HG03159 (cell line): ENCODE measurements around the gene TFCP2L1.

ENCODE experiments used
- ATAC-seq: cut with Tn5 transposase; IDR thresholded peaks from one replicate; pipeline ENCODE4 v1.9.1; 2021; ENCODE audit warnings: mild to moderate bottlenecking, moderate library complexity; ENCODE audit not compliant: unreplicated experiment

Gene TFCP2L1

DNA sequence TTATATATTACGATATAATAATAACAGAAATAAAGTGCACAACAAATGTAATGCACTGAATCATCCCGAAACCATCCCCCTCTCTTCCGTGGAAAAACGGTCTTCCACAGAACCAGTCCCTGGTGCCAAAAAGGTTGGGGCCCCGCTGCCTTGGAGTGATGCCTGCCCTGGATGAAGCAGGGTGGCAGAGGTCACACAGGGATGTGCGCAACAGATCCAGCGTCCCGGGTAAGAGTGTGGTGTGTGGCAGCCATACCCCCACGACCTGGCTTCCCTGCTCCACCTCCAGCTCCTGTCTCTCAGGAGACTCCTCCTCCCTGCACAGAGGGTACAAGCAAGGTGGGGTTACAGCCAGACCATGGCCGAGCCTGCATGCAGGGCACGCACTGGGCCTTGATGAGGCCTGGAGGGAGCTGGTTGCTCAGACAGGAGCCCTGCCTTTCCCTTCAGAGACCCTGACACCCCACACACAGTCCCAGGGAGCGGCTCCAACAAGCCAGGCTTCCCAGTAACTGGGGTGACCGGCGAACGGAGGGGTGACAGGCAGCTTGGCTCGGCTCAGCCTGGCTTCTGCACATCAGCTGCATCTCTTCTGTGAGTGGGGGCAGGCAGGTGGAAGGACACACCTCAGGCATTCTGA lies 41.1 kb downstream of the TFCP2L1 start:
- ATAC-seq = no peak

DNA sequence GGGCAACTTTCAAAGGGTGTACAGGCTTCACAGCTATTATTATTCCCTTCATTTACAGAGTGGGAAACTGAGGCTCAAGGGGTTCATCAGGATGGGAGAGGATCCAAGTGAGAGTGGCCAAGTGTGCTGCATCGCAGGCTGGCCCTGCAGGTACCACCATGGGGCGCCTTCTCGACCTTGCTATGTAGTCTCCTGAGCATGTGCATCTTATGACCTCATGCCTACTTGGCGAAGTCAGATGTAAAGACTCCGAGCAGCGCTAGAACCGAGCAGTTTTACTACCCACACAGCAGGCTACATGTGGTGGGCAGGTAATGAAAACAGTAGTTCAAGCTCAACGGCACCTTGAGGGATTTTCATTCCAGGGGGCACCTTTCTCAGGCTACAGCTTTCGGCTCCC lies 42.0 kb downstream of the TFCP2L1 start:
- no peak for ATAC-seq

GRCh38 chr2:121242175-121242875 lies 42.7 kb downstream of the TFCP2L1 start:
- no peak for ATAC-seq

GRCh38 chr2:121241466-121241865 lies 43.5 kb downstream of the TFCP2L1 start:
- no peak for ATAC-seq

GRCh38 chr2:121240436-121240835 lies 44.6 kb downstream of the TFCP2L1 start:
- ATAC-seq = no peak

DNA sequence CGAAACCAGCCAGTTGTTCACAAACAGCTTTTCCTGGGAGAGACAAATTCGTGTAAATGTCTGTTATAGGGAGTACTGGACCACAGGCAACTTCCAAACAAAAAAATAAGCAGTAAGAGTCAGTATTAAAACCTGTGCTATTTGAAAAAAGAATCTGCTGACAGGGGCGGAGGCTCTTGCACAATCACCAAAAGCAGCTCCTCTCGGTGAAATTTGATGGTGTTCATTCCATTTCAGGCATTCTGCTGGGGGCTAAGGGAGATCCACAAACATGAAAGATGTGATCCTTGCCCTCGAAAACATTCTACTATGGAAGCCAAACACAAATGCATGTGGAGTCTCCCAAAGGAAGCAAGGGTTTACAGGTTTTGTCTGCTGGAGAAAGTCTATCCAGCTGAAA lies 45.0 kb downstream of the TFCP2L1 start:
- no peak for ATAC-seq

GRCh38 chr2:121239471-121239870 lies 45.5 kb downstream of the TFCP2L1 start:
- no peak for ATAC-seq

- no peak for ATAC-seq
Observed at GRCh38 chr2:121238828-121239227, 46.2 kb downstream of the TFCP2L1 start.

- ATAC-seq = no peak
Observed at GRCh38 chr2:121237980-121238665, 46.9 kb downstream of the TFCP2L1 start.

DNA sequence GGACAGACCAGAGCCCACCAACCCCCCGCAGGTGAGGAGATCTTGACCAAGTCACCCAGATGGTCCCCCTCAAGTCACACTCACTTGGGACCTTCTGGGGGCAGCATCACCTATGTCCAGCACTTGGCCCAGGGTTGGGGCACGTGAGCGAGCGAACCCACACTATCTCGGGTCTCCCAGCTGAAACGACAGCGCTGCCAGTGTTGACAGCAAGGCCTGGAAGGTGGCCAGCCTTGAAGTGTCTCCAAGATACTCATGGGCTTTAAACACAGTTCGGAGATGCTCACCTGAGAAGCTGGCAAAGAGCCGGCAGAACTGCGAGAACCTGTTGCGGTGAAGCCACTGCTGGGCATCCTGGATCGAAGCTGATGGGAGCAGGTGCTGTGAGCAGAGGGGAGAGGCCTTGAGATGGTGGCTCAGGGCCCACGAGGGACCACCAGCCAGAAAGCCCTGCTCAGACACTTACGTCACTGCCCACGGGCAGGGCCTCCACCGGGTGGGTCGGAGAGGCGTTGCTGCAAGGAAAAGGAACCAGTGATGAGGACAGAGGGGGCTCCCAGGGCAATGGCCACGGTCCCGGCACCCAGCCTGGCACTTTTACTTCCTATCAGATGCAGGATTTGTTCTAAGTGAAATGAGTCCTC lies 47.5 kb downstream of the TFCP2L1 start:
- no peak for ATAC-seq

GRCh38 chr2:121236650-121237180 lies 48.3 kb downstream of the TFCP2L1 start:
- ATAC-seq = no peak

DNA sequence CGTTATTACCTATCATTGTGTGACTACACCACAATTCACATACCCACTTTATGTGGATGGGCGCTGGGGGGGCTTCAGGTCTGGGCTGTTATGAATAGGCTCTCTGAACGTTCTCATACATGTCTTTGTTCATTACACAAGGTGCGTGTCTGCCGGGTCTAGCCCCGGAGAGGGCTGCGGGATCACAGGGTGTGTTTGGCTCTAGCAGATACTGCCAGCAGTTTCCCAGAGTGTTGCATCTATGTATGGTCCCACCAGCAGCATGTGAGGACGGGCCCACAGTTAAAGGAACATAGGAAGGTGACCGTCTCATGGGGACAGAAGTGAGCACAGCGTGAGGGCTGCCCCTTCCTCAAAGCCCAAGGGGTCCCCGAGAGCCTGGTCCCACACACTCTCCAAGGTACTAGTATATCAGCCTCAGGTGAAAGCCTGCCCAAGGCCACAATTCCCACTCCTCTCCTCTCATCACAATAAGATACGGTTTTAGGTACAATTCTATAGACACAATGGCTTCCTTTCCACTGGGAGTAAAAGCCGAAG lies 48.8 kb downstream of the TFCP2L1 start:
- no peak for ATAC-seq

GRCh38 chr2:121235542-121235941 lies 49.5 kb downstream of the TFCP2L1 start:
- ATAC-seq = no peak

- ATAC-seq = no peak
Observed at GRCh38 chr2:121234791-121235190, 50.2 kb downstream of the TFCP2L1 start.

DNA sequence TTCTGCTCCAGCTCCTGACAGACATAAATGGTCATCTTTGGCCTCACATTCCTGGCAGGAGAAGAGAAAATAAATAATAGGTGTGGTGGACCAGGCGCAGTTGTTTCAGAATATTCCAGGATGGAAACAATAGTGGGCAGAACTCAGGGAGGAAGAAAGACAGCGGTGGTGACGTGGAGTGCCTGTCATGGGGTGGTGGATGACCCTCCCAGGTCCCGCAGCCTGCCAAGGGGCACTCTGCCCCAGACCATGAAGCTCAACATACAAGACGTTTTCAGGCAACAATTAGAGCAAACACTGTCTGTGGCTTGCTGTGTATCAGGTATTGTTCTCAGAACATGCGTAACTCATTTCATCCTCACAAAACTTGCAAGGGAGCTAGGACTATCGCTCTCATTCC lies 50.9 kb downstream of the TFCP2L1 start:
- ATAC-seq = no peak

GRCh38 chr2:121233486-121234110 lies 51.4 kb downstream of the TFCP2L1 start:
- no peak for ATAC-seq

GRCh38 chr2:121232626-121233265 lies 52.3 kb downstream of the TFCP2L1 start:
- no peak for ATAC-seq

DNA sequence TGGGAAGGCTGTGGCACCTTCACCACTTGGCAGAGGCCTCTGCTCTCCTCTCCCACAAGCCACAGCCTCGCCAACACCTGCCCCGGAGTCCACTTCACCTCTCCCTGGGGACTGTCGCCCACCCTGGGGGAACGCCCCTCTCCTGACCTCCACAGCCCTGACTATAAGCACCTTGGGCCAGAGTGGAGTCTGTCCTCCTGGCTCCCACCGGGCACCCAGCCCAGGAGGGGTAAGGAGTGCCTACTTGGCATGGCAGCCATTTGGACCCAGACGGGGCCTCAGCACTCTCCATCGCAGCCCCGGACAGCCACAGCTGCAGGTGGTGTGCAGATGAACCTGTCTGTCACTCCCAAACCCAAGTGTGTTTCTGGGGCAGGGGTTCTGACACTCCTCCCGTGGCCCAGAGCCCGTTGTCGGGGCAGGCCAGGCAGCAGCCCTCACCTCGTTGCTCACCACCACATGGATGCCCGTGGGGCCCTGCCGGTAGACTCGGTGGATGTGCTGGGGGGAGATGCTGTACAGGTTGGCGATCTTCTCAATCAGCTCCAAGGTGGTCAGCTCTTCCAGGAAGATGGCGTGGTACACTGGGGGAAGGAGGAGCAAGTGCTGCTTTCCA lies 53.5 kb downstream of the TFCP2L1 start:
- ATAC-seq = no peak

GRCh38 chr2:121228521-121228920 lies 56.5 kb downstream of the TFCP2L1 start:
- no peak for ATAC-seq
